ENCODE results near the gene MAP1B.

MAP1B gene

GRCh38 chr5:72140711-72141110 is 33.4 kb downstream of the MAP1B start:
- no peaks in the 10 kb centered on the region for H3K79me2 ChIP-seq (ENCODE audit: insufficient read depth, low read depth)
- H3K4me2 ChIP-seq: no peak overlapping the region
- peaks cover 12% of the 10 kb centered on the region for H3K4me1 ChIP-seq (ENCODE audit: low read depth, poor library complexity, severe bottlenecking)
- no peak overlapping the region for H2AFZ ChIP-seq (ENCODE audit: low read depth)
- H3K27ac ChIP-seq: no peak overlapping the region
- no peaks in the 10 kb centered on the region for H3K36me3 ChIP-seq (ENCODE audit: insufficient read depth)
- no peak overlapping the region for H3K4me3 ChIP-seq (IDR thresholded peaks at IDR 0.05; ENCODE audit: insufficient read depth, low read depth, low read length)
- no peaks in the 10 kb centered on the region; the same call in 1 of the 2 replicates for H3K27me3 ChIP-seq (ENCODE audit: insufficient read depth, low read depth)
- H4K20me1 ChIP-seq (ENCODE audit: insufficient read depth): no peaks in the 10 kb centered on the region
- H3K9ac ChIP-seq: no peak overlapping the region
- TF ChIP-seq CTCF (conservative IDR thresholded peaks at IDR 0.05; ENCODE audit: low read depth, low read length): no peak

DNA sequence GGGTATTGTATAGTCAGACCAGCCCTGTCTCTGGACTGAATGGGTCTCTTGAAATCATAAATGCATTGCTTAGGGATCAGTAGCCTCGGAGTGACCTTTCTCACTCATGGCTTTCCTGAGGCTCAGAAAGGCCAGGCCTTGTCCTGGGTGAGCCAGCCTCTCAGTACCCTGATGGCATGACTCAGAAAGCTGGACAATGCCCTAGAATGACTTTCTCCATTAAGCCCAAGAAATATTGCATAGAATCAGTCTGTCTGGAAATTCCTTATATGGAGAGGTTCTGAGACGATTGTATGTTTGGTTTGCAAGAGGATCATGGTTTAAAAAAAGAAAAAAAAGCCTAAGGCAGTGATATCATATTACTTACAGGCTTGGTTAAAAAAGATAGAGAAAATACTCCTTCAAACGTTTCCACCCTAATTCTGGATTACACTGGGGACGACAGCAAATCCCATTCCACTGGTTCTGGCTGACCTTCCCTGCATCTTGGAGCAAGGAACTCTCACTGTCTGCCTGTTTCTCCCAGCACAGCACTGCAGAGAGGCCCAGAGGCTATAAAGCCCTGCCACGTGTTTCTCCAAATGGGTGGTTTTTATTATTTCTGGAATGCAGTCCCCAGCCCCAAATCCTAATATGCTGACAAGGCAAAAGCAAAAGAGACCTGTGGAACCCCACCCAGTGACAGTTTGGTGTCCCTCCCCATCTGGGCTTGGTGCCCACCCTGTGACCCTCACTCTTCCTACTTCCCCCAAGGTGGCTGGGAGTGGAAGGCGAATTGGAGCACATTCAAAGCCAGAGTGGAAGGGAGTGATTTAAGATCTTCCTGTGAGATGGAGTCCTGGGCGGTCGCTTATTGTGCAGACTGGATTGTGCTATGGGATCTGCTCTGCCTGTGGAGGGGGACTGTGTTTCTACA is 34.4 kb downstream of the MAP1B start:
- Histone ChIP-seq H3K4me2 (no peak overlapping the region), H3K27ac (no peak overlapping the region), H3K4me1 (ENCODE audit: low read depth, poor library complexity, severe bottlenecking) (peaks cover 12% of the 10 kb centered on the region)

DNA sequence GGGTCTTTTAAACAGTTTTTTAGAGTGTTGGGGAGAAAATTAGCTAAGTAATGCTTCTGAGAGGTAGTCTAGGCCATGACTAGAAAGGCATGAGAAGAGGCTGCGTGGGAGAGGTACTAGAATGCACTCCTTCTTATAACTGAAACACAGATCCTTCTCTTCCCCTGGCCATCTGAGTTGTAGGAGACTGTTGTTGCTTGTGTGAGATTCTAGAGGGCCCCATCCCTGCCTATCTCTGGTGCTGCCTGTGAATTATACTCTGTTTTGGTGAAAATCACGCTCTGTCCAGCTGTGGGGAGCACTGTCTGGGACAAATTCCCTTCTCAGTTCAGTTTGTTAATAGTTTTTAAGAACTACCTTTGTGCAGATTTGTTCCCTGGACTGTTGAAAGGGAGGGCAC is 37.5 kb downstream of the MAP1B start:
- Histone ChIP-seq H3K27me3 (ENCODE audit: insufficient read depth, low read depth) (no peaks in the 10 kb centered on the region; the same call in 1 of the 2 replicates), H4K20me1 (ENCODE audit: insufficient read depth) (no peaks in the 10 kb centered on the region), H3K4me3 (IDR thresholded peaks at IDR 0.05; ENCODE audit: insufficient read depth, low read depth, low read length) (no peak overlapping the region), H3K36me3 (ENCODE audit: insufficient read depth) (no peaks in the 10 kb centered on the region), H3K9ac (no peak overlapping the region), H3K4me2 (no peak overlapping the region), H3K79me2 (ENCODE audit: insufficient read depth, low read depth) (no peaks in the 10 kb centered on the region), H2AFZ (ENCODE audit: low read depth) (no peak overlapping the region), H3K27ac (no peak overlapping the region), H3K4me1 (ENCODE audit: low read depth, poor library complexity, severe bottlenecking) (no peaks in the 10 kb centered on the region)
- TF ChIP-seq CTCF (conservative IDR thresholded peaks at IDR 0.05; ENCODE audit: low read depth, low read length): no peak

More for the DNA sequence above, 34.4 kb downstream of the MAP1B start:
- Histone ChIP-seq H3K79me2 (ENCODE audit: insufficient read depth, low read depth) (no peaks in the 10 kb centered on the region), H3K27me3 (ENCODE audit: insufficient read depth, low read depth) (no peaks in the 10 kb centered on the region; the same call in 1 of the 2 replicates), H3K9ac (no peak overlapping the region), H2AFZ (ENCODE audit: low read depth) (no peak overlapping the region), H3K36me3 (ENCODE audit: insufficient read depth) (no peaks in the 10 kb centered on the region), H3K4me3 (IDR thresholded peaks at IDR 0.05; ENCODE audit: insufficient read depth, low read depth, low read length) (no peak overlapping the region), H4K20me1 (ENCODE audit: insufficient read depth) (no peaks in the 10 kb centered on the region)
- TF ChIP-seq CTCF (conservative IDR thresholded peaks at IDR 0.05; ENCODE audit: low read depth, low read length): no peak

GRCh38 chr5:72145348-72145747 is 38.1 kb downstream of the MAP1B start:
- Histone ChIP-seq H3K4me2 (no peak overlapping the region), H3K4me1 (ENCODE audit: low read depth, poor library complexity, severe bottlenecking) (no peaks in the 10 kb centered on the region), H2AFZ (ENCODE audit: low read depth) (no peak overlapping the region), H3K79me2 (ENCODE audit: insufficient read depth, low read depth) (no peaks in the 10 kb centered on the region), H3K27ac (no peak overlapping the region), H3K36me3 (ENCODE audit: insufficient read depth) (no peaks in the 10 kb centered on the region), H3K4me3 (IDR thresholded peaks at IDR 0.05; ENCODE audit: insufficient read depth, low read depth, low read length) (no peak overlapping the region), H3K27me3 (ENCODE audit: insufficient read depth, low read depth) (no peaks in the 10 kb centered on the region), H3K9ac (no peak overlapping the region), H4K20me1 (ENCODE audit: insufficient read depth) (no peaks in the 10 kb centered on the region)
- TF ChIP-seq CTCF (conservative IDR thresholded peaks at IDR 0.05; ENCODE audit: low read depth, low read length): no peak
